H1 (cell line): ENCODE data around the gene SOD2. TPM values are rescaled to one million over a fixed set of nuclear protein-coding genes. Genes with fewer than 3 reads are reported as not detected.
"Not testable (repeated sequence)": the region's sequence is repeated elsewhere in the genome, so short reads cannot be mapped to it uniquely, and the experiment has no call there.

Experiments
- CTCF ChIA-PET: fragments of 300-600 bp; sonication (Branson Sonifier 250); formaldehyde crosslinking; loops from one replicate; lab custom pipeline; 2021; ENCODE audit not compliant: partially characterized antibody; lab: Charles Lee
- POLR2A ChIA-PET: fragments of 300-600 bp; sonication (Branson Sonifier 250); formaldehyde crosslinking; loops from one replicate; lab custom pipeline; 2021; ENCODE audit warnings: inconsistent platforms; ENCODE audit not compliant: partially characterized antibody; lab: Charles Lee
- DNase-seq, 2 experiments: peaks; one replicate each; pipeline versions ENCODE4 v3.0.0 to v3.0.0-alpha.2; 2010 to 2022; ENCODE audit warnings: low spot score in 2 of 2, low read depth in 1 of 2, mixed read lengths in 1 of 2
- FAIRE-seq: peaks from 2 replicates; lab custom pipeline; 2011; peaks lifted over from hg19 to GRCh38; lab: Jason Lieb, UNC
- H2AFZ ChIP-seq: 2 replicates; pipeline ENCODE4 v1.8.1; 2012; ENCODE audit warnings: low read length, inconsistent platforms
- H2AK5ac ChIP-seq: 2 replicates; pipeline ENCODE4 v1.6.1; 2013; ENCODE audit warnings: low read depth, low read length
- H2BK120ac ChIP-seq: replicated peaks from 2 replicates; pipeline ENCODE3; 2013; ENCODE audit warnings: low read depth, low read length, inconsistent platforms
- H2BK12ac ChIP-seq: 2 replicates; pipeline ENCODE4 v1.6.1; 2013; ENCODE audit warnings: low read depth, low read length
- H2BK15ac ChIP-seq: 2 replicates; pipeline ENCODE4 v1.6.1; 2013; ENCODE audit warnings: low read length
- H2BK20ac ChIP-seq: 2 replicates; pipeline ENCODE4 v1.6.1; 2013; ENCODE audit warnings: low read length
- H2BK5ac ChIP-seq: 2 replicates; pipeline ENCODE4 v1.6.1; 2013; ENCODE audit warnings: low read depth, low read length
- H3K14ac ChIP-seq: 2 replicates; pipeline ENCODE4 v1.6.1; 2013; ENCODE audit warnings: inconsistent platforms; ENCODE audit not compliant: insufficient read length
- H3K18ac ChIP-seq: 2 replicates; pipeline ENCODE4 v1.6.1; 2013; ENCODE audit warnings: low read length; ENCODE audit errors: extremely low read depth
- H3K23ac ChIP-seq: 2 replicates; pipeline ENCODE4 v1.6.1; 2013; ENCODE audit warnings: inconsistent platforms; ENCODE audit not compliant: insufficient read length
- H3K23me2 ChIP-seq: 2 replicates; pipeline ENCODE4 v1.6.1; 2013; ENCODE audit warnings: low read depth, low read length
- H3K27ac ChIP-seq: 2 replicates; pipeline ENCODE4 v1.6.1; 2011; ENCODE audit warnings: low read depth, low read length, inconsistent platforms
- H3K27me3 ChIP-seq, 4 experiments: replicated peaks in 1 of 4; 1 replicate in 1 of 4; 2 replicates in 3 of 4; pipeline versions ENCODE4 v1.6.1 to v1.8.1; 2011 to 2013; ENCODE audit warnings: low read length in 3 of 4, mild to moderate bottlenecking in 3 of 4, inconsistent platforms in 2 of 4, mixed read lengths in 2 of 4, moderate library complexity in 1 of 4; ENCODE audit not compliant: control insufficient read depth in 3 of 4, insufficient read depth in 3 of 4; ENCODE audit errors: extremely low read depth in 1 of 4
- H3K36me3 ChIP-seq, 4 experiments: 2 replicates each; pipeline versions ENCODE4 v1.6.1 to v1.8.1; 2011 to 2013; ENCODE audit warnings: mild to moderate bottlenecking in 4 of 4, low read length in 3 of 4, moderate library complexity in 2 of 4, control low read depth in 1 of 4, inconsistent platforms in 1 of 4; ENCODE audit not compliant: insufficient read depth in 4 of 4, control insufficient read depth in 2 of 4
- H3K4ac ChIP-seq: replicated peaks from 2 replicates; pipeline ENCODE3; 2013; ENCODE audit warnings: low read length, low read depth, mixed read lengths, inconsistent platforms; ENCODE audit not compliant: insufficient read length
- H3K4me1 ChIP-seq, 4 experiments: replicated peaks in 1 of 4; 1 replicate in 1 of 4; 2 replicates in 3 of 4; pipeline versions ENCODE4 v1.6.1 to v1.8.1; 2011 to 2013; ENCODE audit warnings: low read length in 3 of 4, inconsistent platforms in 2 of 4, mixed read lengths in 1 of 4; ENCODE audit not compliant: insufficient read depth in 4 of 4, control insufficient read depth in 3 of 4
- H3K4me2 ChIP-seq, 2 experiments: 2 replicates each; pipeline versions ENCODE4 v1.6.1 to v1.8.1; 2011 to 2013; ENCODE audit warnings: low read depth in 2 of 2, low read length in 2 of 2, control low read depth in 1 of 2, inconsistent platforms in 1 of 2, mild to moderate bottlenecking in 1 of 2; ENCODE audit not compliant: insufficient read depth in 1 of 2
- H3K4me3 ChIP-seq, 4 experiments: fragments of 200-600, 300-600 bp in 1 of 4; sonication (generic), shearing (Covaris generic), sonication (Bioruptor Twin) in 1 of 4; 2 replicates each; pipeline versions ENCODE4 v1.5.1 to v1.8.1; 2011 to 2016; ENCODE audit warnings: low read length in 4 of 4, low read depth in 3 of 4, control low read depth in 2 of 4, inconsistent platforms in 2 of 4, mild to moderate bottlenecking in 2 of 4, mixed read lengths in 1 of 4, moderate library complexity in 1 of 4; ENCODE audit not compliant: insufficient read depth in 2 of 4; ENCODE audit errors: extremely low read depth in 1 of 4
- H3K56ac ChIP-seq: replicated peaks from 2 replicates; pipeline ENCODE3; 2013; ENCODE audit warnings: low read depth, mild to moderate bottlenecking, mixed read lengths, low read length, inconsistent platforms; ENCODE audit not compliant: insufficient read length
- H3K79me1 ChIP-seq: 2 replicates; pipeline ENCODE4 v1.6.1; 2013; ENCODE audit warnings: low read depth, low read length, control low read depth
- H3K79me2 ChIP-seq, 2 experiments: 2 replicates each; pipeline versions ENCODE4 v1.6.1 to v1.8.1; 2012 to 2013; ENCODE audit warnings: low read length in 2 of 2, mild to moderate bottlenecking in 2 of 2, inconsistent platforms in 1 of 2; ENCODE audit not compliant: insufficient read depth in 2 of 2, control insufficient read depth in 1 of 2
- H3K9ac ChIP-seq, 4 experiments: replicated peaks in 1 of 4; 1 replicate in 1 of 4; 2 replicates in 3 of 4; pipeline versions ENCODE4 v1.6.1 to v1.8.1; 2011 to 2013; ENCODE audit warnings: low read depth in 3 of 4, low read length in 3 of 4, control low read depth in 2 of 4, mild to moderate bottlenecking in 2 of 4, moderate library complexity in 2 of 4, inconsistent platforms in 1 of 4; ENCODE audit errors: extremely low read depth in 1 of 4
- H3K9me3 ChIP-seq, 2 experiments: 2 replicates each; pipeline versions ENCODE4 v1.6.1 to v1.8.1; 2012 to 2013; ENCODE audit warnings: mild to moderate bottlenecking in 2 of 2, moderate library complexity in 2 of 2, control low read depth in 1 of 2, inconsistent platforms in 1 of 2, low read depth in 1 of 2, low read length in 1 of 2, mixed read lengths in 1 of 2; ENCODE audit not compliant: insufficient read depth in 2 of 2
- H4K20me1 ChIP-seq, 2 experiments: replicated peaks in 1 of 2; 2 replicates each; pipeline versions ENCODE3 to v1.8.1; 2011 to 2013; ENCODE audit warnings: inconsistent platforms in 2 of 2, low read length in 2 of 2, mild to moderate bottlenecking in 1 of 2; ENCODE audit not compliant: insufficient read depth in 2 of 2, control insufficient read depth in 1 of 2
- H4K5ac ChIP-seq: 2 replicates; pipeline ENCODE4 v1.6.1; 2013; ENCODE audit warnings: low read length, low read depth, mixed read lengths, inconsistent platforms; ENCODE audit not compliant: insufficient read length
- H4K8ac ChIP-seq: 2 replicates; pipeline ENCODE4 v1.8.0; 2013; ENCODE audit warnings: mild to moderate bottlenecking, moderate library complexity, low read length, inconsistent platforms; ENCODE audit not compliant: insufficient read depth; ENCODE audit errors: extremely low read depth
- H4K91ac ChIP-seq: replicated peaks from 2 replicates; pipeline ENCODE3; 2013; ENCODE audit warnings: low read length, mixed read lengths, inconsistent platforms; ENCODE audit not compliant: insufficient read length
- WGBS, 2 experiments: shearing (Covaris generic) in 1 of 2; methylation state at CpG; one replicate each; pipeline versions ENCODE4 v1.1.6 to v1.1.7; 2013 to 2015; ENCODE audit warnings: low lambda C conversion rate in 2 of 2, mixed read lengths in 2 of 2, inconsistent platforms in 1 of 2, low coverage in 1 of 2, missing lambda C conversion rate in 1 of 2; ENCODE audit not compliant: insufficient replicate concordance in 2 of 2, insufficient coverage in 1 of 2, insufficient read length in 1 of 2; ENCODE audit errors: extremely low coverage in 1 of 2, missing lambda C conversion rate in 1 of 2; 5-methylcytosine and 5-hydroxymethylcytosine counted together
- polyA plus RNA-seq, 7 experiments: library from polyadenylated mRNA; depleted of rRNA in 3 of 7; stranded (reverse) in 5 of 7; unstranded in 2 of 7; fragments of >200 nt in 5 of 7; fragments of 200-250 nt in 2 of 7; gene quantifications; 1 replicate in 5 of 7; 2 replicates in 1 of 7; 4 replicates in 1 of 7; pipeline versions ENCODE4 v1.2.1 to v1.2.3, GENCODE V29; 2011 to 2013; ENCODE audit warnings: missing spikeins in 2 of 7, mixed read lengths in 2 of 7
- total RNA-seq: library from RNA; stranded (reverse); fragmentation: NEBNext Ultra II Directional; extraction: Animal tissue kit (Norgen Biotek cat#: 25700); gene quantifications from 2 replicates; pipeline ENCODE4 v1.2.1, GENCODE V29; 2021

The SOD2 gene
- total and polyA plus RNA-seq, 2 of the 8 experiments (the other 6 are each of a cell fraction or from before 2014, with no cell fraction given), result 31.1 to 88.7 TPM

DNA sequence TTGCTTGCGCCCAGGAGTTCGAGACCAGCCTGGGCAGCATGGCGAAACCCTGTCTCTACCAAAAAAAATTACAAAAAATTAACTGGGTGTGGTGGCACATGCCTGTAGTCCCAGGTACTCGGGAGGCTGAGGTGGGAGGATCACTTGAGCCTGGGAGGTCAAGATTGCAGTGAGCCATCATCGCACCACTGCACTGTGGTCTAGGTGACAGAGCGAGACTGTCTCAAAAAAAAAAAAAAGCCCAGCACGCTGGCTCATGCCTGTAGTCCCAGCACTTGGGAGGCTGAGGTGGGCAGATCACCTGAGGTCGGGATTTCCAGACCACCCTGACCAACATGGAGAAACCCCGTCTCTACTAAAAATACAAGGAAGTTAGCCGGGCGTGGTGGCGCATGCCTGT, 40.4 kb upstream of the SOD2 start:
- not testable (repeated sequence) for H3K4me3 ChIP-seq, H3K23ac ChIP-seq, H3K56ac ChIP-seq, H3K79me1 ChIP-seq, DNase-seq, H3K23me2 ChIP-seq, H2BK12ac ChIP-seq, H3K27me3 ChIP-seq, H3K4ac ChIP-seq, FAIRE-seq, H4K5ac ChIP-seq, H4K91ac ChIP-seq, H3K27ac ChIP-seq, H2AK5ac ChIP-seq, H3K18ac ChIP-seq, H3K9ac ChIP-seq, H3K14ac ChIP-seq, H2BK120ac ChIP-seq, H3K4me1 ChIP-seq, H2BK5ac ChIP-seq, H2BK15ac ChIP-seq, H2AFZ ChIP-seq, H2BK20ac ChIP-seq, H3K9me3 ChIP-seq
- H3K4me2 ChIP-seq, result 0 out of 4 replicates have a peak overlapping the region, but pooled peaks of 1 of the 2 experiments have one; percentile 18
- H3K79me2 ChIP-seq, result peaks cover 68 to 100% of the 10 kb centered on the region in 2 experiments
- H4K8ac ChIP-seq, result 0 out of 2 replicates have a peak overlapping the region, but pooled peaks have one; percentile 68
- ChIA-PET CTCF (interaction anchor here (0.7 kb wide), 1 partner anchor 329 kb away, joined by 3 read pairs; no protein-coding TSS in a partner anchor), POLR2A (interaction anchor here (0.7 to 2.1 kb wide), 6 partner anchors 11 to 363 kb away, joined by 3 to 10 read pairs (median 4); no protein-coding TSS in a partner anchor)
- peaks cover 0 to 34% (median 3%) of the 10 kb centered on the region in 4 experiments; a peak in 4 of 8 replicates for H3K36me3 ChIP-seq
- H4K20me1 ChIP-seq, result peaks cover 25 to 39% of the 10 kb centered on the region in 2 experiments
- WGBS, 2 experiments, result 92% methylated on average over 7 of the region's 12 CpGs; no CpG with 5 or more reads in 1 of the 2 experiments
